Activated T-cell treated with anti-CD3 and anti-CD28 coated beads for 24 hours (primary cell): Measurements from ENCODE around the gene MGAT4A.

Experiments
- DNase-seq: peaks from one replicate; pipeline ENCODE4 v3.0.0-alpha.2; 2020; ENCODE audit warnings: low read depth

The MGAT4A gene

DNA sequence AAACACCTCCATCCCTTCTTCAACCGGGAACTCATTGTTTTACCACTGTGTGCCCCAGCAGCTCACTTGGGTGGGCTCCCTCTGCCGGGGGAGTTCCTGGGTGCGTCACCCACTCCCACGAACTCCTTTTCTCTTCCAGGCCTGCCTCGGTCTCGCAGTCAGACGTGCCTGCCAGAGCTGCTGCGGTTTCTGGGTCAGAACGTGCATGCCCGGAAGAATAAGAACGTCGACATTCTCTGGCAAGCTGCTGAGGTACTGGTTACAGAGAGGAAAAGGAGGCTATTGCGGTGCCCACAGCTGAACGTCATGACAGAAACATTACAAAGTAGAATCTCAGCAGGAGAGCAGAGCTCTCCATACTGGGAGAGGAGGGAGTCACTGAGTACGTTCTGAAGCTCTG lies 158.3 kb downstream of the MGAT4A start:
- no peak for DNase-seq

DNA sequence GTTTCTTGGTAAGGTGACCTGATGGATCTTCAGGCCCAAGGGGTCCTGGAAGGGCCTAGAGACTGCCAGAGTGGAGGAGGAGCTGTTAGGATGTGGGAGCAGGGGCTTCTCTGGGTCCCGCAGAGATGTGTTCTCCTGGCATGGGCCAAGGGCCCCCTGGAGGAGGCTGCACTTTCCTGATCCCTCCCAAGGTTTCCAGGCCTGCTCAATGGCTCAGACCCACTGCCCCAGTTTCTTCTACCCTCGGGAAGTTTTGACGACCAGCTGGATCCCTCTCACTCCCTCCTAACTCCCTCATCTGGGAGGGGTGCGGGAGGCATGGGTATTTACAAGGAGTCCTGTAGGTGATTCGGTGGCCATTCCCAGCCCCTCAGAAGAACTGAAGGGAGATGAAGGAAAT lies 158.7 kb downstream of the MGAT4A start:
- DNase-seq = no peak

DNA sequence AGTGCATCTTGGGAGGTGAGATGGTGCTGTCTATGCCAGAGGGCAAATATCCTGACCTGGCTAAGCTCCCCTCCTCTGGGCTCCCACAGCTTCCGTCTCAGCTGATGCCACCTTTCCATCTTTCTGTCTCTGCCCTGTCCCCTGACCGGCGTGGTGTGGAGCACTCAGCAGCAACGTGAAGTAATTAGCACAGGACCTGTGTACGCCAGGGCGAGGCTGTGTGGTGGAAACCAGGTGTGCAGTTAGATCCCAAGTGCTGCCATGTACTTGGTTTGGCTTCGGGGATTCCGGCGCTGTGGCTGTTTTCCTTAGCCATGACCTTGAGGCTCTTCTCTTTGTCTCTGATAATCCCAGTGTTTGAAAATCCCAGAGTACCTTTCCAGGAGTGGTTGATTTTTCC lies 159.1 kb downstream of the MGAT4A start:
- DNase-seq = no peak

DNA sequence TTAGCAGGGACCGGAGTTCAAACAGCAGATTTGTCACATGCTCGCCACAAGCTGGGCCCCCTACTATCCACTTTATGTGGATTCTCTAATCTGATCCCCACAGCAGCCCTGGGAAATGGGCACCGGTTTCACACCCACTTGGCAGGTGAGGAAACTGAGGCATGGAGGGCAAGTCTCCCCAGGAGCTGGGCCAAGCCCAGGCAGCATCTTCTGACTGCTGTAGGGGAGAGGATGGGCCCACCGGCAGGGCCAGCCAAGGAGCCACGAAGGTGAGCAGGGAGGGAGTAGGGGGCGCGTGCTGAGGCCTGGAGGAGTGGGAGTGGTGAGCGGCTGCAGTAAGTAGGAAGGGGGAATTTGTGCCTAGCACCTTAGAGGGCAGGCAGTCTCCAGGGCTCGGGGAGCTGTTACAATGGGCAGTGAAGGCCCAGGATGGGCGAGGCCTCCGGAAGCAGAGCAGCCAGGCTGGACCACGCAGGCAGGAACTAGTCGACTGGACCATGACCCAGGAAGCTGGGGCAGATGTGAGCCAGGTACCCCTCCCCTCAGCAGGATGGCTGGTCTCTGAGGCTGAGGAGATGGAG lies 159.7 kb downstream of the MGAT4A start:
- no peak for DNase-seq

GRCh38 chr2:98570356-98570755 lies 160.6 kb downstream of the MGAT4A start:
- DNase-seq = no peak

DNA sequence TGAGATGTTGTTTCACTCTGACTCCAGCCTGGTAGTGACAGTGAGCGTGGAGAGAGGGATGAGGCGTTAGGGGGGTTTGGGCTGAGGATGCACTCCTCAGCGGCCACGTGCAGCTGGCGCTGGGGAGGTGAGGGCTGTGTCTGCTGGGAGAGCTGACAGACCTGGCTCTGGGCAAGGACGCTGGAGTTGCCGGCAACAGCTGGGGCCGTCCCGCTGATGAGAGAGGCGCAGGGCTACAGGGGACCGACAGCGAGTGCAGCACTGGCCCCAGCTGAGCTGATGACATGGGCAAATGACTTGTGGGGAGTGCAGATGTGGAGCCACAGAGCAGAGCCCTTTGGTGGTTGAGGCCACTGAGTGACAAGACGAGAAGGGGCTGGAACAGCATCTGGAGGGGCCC lies 161.0 kb downstream of the MGAT4A start:
- no peak for DNase-seq

- peak; percentile 43 for DNase-seq
These were observed 161.6 kb downstream of the MGAT4A start for GRCh38 chr2:98569197-98569793.
